SK-N-SH treated with all-trans-retinoic acid at 6 μM for 48 hours (cell line): ENCODE results near the gene COX17.

Experiments used
- ATAC-seq: fragments of 200-7000 bp; cut with Tn5 transposase; 3 replicates; pipeline ENCODE4 v1.9.1; 2020; ENCODE audit warnings: mild to moderate bottlenecking, moderate library complexity
- ARNTL ChIP-seq: fragments of 450-650 bp; formaldehyde crosslinking; IDR thresholded peaks from 2 replicates; pipeline ENCODE4 v1.5.0; 2020; ENCODE audit warnings: low read depth, mild to moderate bottlenecking, moderate library complexity, borderline replicate concordance
- BACH2 ChIP-seq: fragments of 250-450 bp; sonication (Bioruptor Pico); IDR thresholded peaks from 2 replicates; pipeline ENCODE4 v1.9.0; 2021; ENCODE audit warnings: mild to moderate bottlenecking, borderline replicate concordance
- CREB5 ChIP-seq: fragments of 250-450 bp; sonication (Bioruptor Pico); IDR thresholded peaks from 2 replicates; pipeline ENCODE4 v1.5.1; 2020; ENCODE audit warnings: low read depth, mild to moderate bottlenecking, moderate library complexity
- CSDC2 ChIP-seq: fragments of 250-450 bp; sonication (Bioruptor Pico); IDR thresholded peaks from 2 replicates; pipeline ENCODE4 v1.5.0; 2020; ENCODE audit warnings: mild to moderate bottlenecking, moderate library complexity
- CSRNP3 ChIP-seq: fragments of 250-450 bp; sonication (Bioruptor Pico); IDR thresholded peaks from 2 replicates; pipeline ENCODE4 v1.5.1; 2021; ENCODE audit warnings: mild to moderate bottlenecking, moderate library complexity
- ESRRG ChIP-seq: fragments of 250-450 bp; sonication (Bioruptor Pico); IDR thresholded peaks from 2 replicates; pipeline ENCODE4 v1.6.1; 2021; ENCODE audit warnings: mild to moderate bottlenecking
- GLIS3 ChIP-seq: fragments of 250-450 bp; sonication (Bioruptor Pico); IDR thresholded peaks from 2 replicates; pipeline ENCODE4 v1.5.0; 2020; ENCODE audit warnings: mild to moderate bottlenecking, moderate library complexity
- ISL1 ChIP-seq: fragments of 250-450 bp; sonication (Bioruptor Pico); IDR thresholded peaks from 2 replicates; pipeline ENCODE4 v2.1.2; 2022; ENCODE audit warnings: mild to moderate bottlenecking, moderate library complexity
- OSR1 ChIP-seq: fragments of 250-450 bp; sonication (Bioruptor Pico); IDR thresholded peaks from 2 replicates; pipeline ENCODE4 v1.8.0; 2022; ENCODE audit warnings: moderate library complexity, mild to moderate bottlenecking, inconsistent platforms
- PATZ1 ChIP-seq: fragments of 250-450 bp; sonication (Bioruptor Pico); IDR thresholded peaks from 2 replicates; pipeline ENCODE4 v1.8.0; 2020; ENCODE audit warnings: mild to moderate bottlenecking, moderate library complexity, borderline replicate concordance
- POU6F1 ChIP-seq: fragments of 250-450 bp; sonication (Bioruptor Pico); IDR thresholded peaks from 2 replicates; pipeline ENCODE4 v1.8.0; 2021; ENCODE audit warnings: low read depth, mild to moderate bottlenecking, moderate library complexity, borderline replicate concordance
- PPARA ChIP-seq: fragments of 250-450 bp; sonication (Bioruptor Pico); IDR thresholded peaks from 2 replicates; pipeline ENCODE4 v1.5.0; 2020; ENCODE audit warnings: mild to moderate bottlenecking, borderline replicate concordance
- RARB ChIP-seq: fragments of 250-450 bp; sonication (Bioruptor Pico); IDR thresholded peaks from 2 replicates; pipeline ENCODE4 v1.8.0; 2021; ENCODE audit warnings: mild to moderate bottlenecking, moderate library complexity
- SNAI2 ChIP-seq: fragments of 250-450 bp; sonication (Bioruptor Pico); IDR thresholded peaks from 2 replicates; pipeline ENCODE4 v1.5.0; 2020; ENCODE audit warnings: mild to moderate bottlenecking, moderate library complexity
- TCF4 ChIP-seq: fragments of 250-450 bp; sonication (Bioruptor Pico); IDR thresholded peaks from 2 replicates; pipeline ENCODE4 v1.8.0; 2021; ENCODE audit warnings: mild to moderate bottlenecking, moderate library complexity, borderline replicate concordance
- TOX ChIP-seq: fragments of 250-450 bp; sonication (Bioruptor Pico); IDR thresholded peaks from 2 replicates; pipeline ENCODE4 v1.8.0; 2021; ENCODE audit warnings: mild to moderate bottlenecking, moderate library complexity, borderline replicate concordance
- TSHZ2 ChIP-seq: fragments of 250-450 bp; sonication (Bioruptor Pico); IDR thresholded peaks from 2 replicates; pipeline ENCODE4 v1.5.0; 2020; ENCODE audit warnings: mild to moderate bottlenecking, moderate library complexity
- ZC3H10 ChIP-seq: fragments of 250-450 bp; sonication (Bioruptor Pico); IDR thresholded peaks from 2 replicates; pipeline ENCODE4 v1.5.1; 2021; ENCODE audit warnings: mild to moderate bottlenecking, moderate library complexity
- ZFP3 ChIP-seq: fragments of 250-450 bp; sonication (Bioruptor Pico); IDR thresholded peaks from 2 replicates; pipeline ENCODE4 v1.5.0; 2020; ENCODE audit warnings: mild to moderate bottlenecking, moderate library complexity
- ZFP30 ChIP-seq: fragments of 450-650 bp; formaldehyde crosslinking; IDR thresholded peaks from 2 replicates; pipeline ENCODE4 v1.5.0; 2022; ENCODE audit warnings: mild to moderate bottlenecking, moderate library complexity
- ZNF565 ChIP-seq: fragments of 450-650 bp; formaldehyde crosslinking; conservative IDR thresholded peaks from 2 replicates; pipeline ENCODE4 v1.5.0; 2020; ENCODE audit warnings: low read depth, mild to moderate bottlenecking, moderate library complexity
- ZNF70 ChIP-seq: fragments of 450-650 bp; formaldehyde crosslinking; IDR thresholded peaks from 2 replicates; pipeline ENCODE4 v1.5.0; 2020; ENCODE audit warnings: mild to moderate bottlenecking, moderate library complexity
- ZNF8 ChIP-seq: fragments of 450-650 bp; formaldehyde crosslinking; IDR thresholded peaks from 2 replicates; pipeline ENCODE4 v1.5.0; 2020; ENCODE audit warnings: mild to moderate bottlenecking, moderate library complexity

COX17 gene

GRCh38 chr3:119636891-119637611 lies 40.2 kb downstream of the COX17 start:
- TF ChIP-seq BACH2 (no peak), ZFP3 (CRISPR knock-in tag) (no peak), TSHZ2 (CRISPR knock-in tag) (no peak), POU6F1 (CRISPR knock-in tag) (no peak), GLIS3 (CRISPR knock-in tag) (no peak), CSRNP3 (CRISPR knock-in tag) (no peak), ESRRG (CRISPR knock-in tag) (no peak), TOX (no peak), SNAI2 (CRISPR knock-in tag) (no peak), CREB5 (no peak), ZFP30 (CRISPR knock-in tag) (no peak), ZC3H10 (no peak), ZNF70 (CRISPR knock-in tag) (no peak), OSR1 (CRISPR knock-in tag) (no peak), ZNF565 (no peak), ARNTL (CRISPR knock-in tag) (no peak), PATZ1 (no peak), TCF4 (CRISPR knock-in tag) (no peak), ZNF8 (no peak)

GRCh38 chr3:119636249-119636648 lies 41.0 kb downstream of the COX17 start:
- ATAC-seq = no peak
- TF ChIP-seq ARNTL (CRISPR knock-in tag) = no peak
- no peak for TF ChIP-seq ISL1 (CRISPR knock-in tag)
- no peak for TF ChIP-seq TCF4 (CRISPR knock-in tag)
- TF ChIP-seq TSHZ2 (CRISPR knock-in tag) = no peak
- no peak for TF ChIP-seq ZNF70 (CRISPR knock-in tag)
- no peak for TF ChIP-seq ZNF565
- no peak for TF ChIP-seq CSDC2 (CRISPR knock-in tag)
- TF ChIP-seq PPARA (CRISPR knock-in tag) = no peak
- no peak for TF ChIP-seq RARB (CRISPR knock-in tag)
- TF ChIP-seq ESRRG (CRISPR knock-in tag) = no peak
- no peak for TF ChIP-seq OSR1 (CRISPR knock-in tag)
- no peak; the same call in 1 of the 2 replicates for TF ChIP-seq ZFP3 (CRISPR knock-in tag)
- TF ChIP-seq PATZ1 = no peak
- no peak for TF ChIP-seq SNAI2 (CRISPR knock-in tag)
- no peak for TF ChIP-seq TOX
- TF ChIP-seq GLIS3 (CRISPR knock-in tag) = no peak
- TF ChIP-seq CREB5 = no peak
- no peak for TF ChIP-seq ZFP30 (CRISPR knock-in tag)

More at GRCh38 chr3:119636891-119637611, 40.2 kb downstream of the COX17 start:
- ATAC-seq = no peak
